Parathyroid adenoma (tissue), 2 donors: ENCODE data around the gene YTHDF2.
"Not testable (repeated sequence)": the region's sequence is repeated elsewhere in the genome, so short reads cannot be mapped to it uniquely, and the experiment has no call there.

Source experiments
- H2AFZ ChIP-seq: fragments of 300-600 bp; sonication (generic); one replicate; pipeline ENCODE4 v1.7.0; 2017; ENCODE audit warnings: antibody characterized with exemption, mild to moderate bottlenecking
- H3K27ac ChIP-seq: fragments of 300-600 bp; sonication (generic); one replicate; pipeline ENCODE4 v1.7.0; 2017
- H3K27me3 ChIP-seq: fragments of 300-600 bp; sonication (generic); one replicate; pipeline ENCODE4 v1.7.0; 2017; ENCODE audit warnings: low read length; ENCODE audit not compliant: control insufficient read depth, insufficient read depth
- H3K36me3 ChIP-seq: fragments of 300-600 bp; sonication (generic); one replicate; pipeline ENCODE4 v1.7.0; 2017; ENCODE audit warnings: low read length; ENCODE audit not compliant: control insufficient read depth, insufficient read depth
- H3K4me1 ChIP-seq: fragments of 300-600 bp; sonication (generic); one replicate; pipeline ENCODE4 v1.7.0; 2017; ENCODE audit warnings: control low read depth
- H3K4me2 ChIP-seq: fragments of 300-600 bp; sonication (generic); one replicate; pipeline ENCODE4 v1.7.0; 2017; ENCODE audit warnings: low read length
- H3K4me3 ChIP-seq: fragments of 300-600 bp; sonication (generic); one replicate; pipeline ENCODE4 v1.7.0; 2017; ENCODE audit warnings: low read depth, low read length
- H3K79me2 ChIP-seq: fragments of 300-600 bp; sonication (generic); one replicate; pipeline ENCODE4 v1.7.0; 2017; ENCODE audit warnings: control low read depth
- H3K9ac ChIP-seq: fragments of 300-600 bp; sonication (generic); one replicate; pipeline ENCODE4 v1.7.0; 2017; ENCODE audit warnings: mild to moderate bottlenecking
- H3K9me3 ChIP-seq: fragments of 300-600 bp; sonication (generic); one replicate; pipeline ENCODE4 v1.7.0; 2017; ENCODE audit warnings: low read length; ENCODE audit not compliant: control insufficient read depth
- TF ChIP-seq, protein P1 (sequence below): fragments of 300-600 bp; sonication (generic); IDR thresholded peaks from one replicate; pipeline ENCODE4 v1.7.0; 2017; ENCODE audit warnings: antibody characterized with exemption, mild to moderate bottlenecking
- donor health status: primary hyperparathyroidism.

YTHDF2 gene

DNA sequence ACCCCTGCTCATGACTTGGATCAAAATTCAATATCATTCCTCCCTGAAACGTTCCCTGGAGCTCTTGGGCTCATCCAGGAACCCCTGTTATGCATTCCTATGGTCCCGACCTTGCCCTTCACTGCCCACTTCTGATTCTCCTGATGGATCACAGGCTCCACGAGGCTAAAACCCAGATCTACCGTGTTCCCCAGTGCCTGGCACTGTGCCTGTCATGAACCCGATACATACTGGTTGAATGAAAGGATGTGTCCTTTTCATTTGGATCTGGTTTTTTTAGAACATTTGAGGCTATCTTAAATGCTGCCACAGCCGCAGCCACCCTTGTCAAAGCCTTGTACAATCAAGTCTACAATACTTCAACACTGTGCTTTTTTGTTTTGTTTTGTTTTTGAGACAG, 53.1 kb downstream of the YTHDF2 start:
- no peaks in the 10 kb centered on the region for H3K36me3 ChIP-seq
- no peak overlapping the region for H3K4me3 ChIP-seq
- H3K4me1 ChIP-seq: no peaks in the 10 kb centered on the region
- H3K27ac ChIP-seq: no peak overlapping the region
- no peak overlapping the region for H3K9ac ChIP-seq
- H3K27me3 ChIP-seq: no peaks in the 10 kb centered on the region
- H3K4me2 ChIP-seq: no peak overlapping the region
- no peaks in the 10 kb centered on the region for H3K9me3 ChIP-seq
- H2AFZ ChIP-seq: no peak overlapping the region
- TF ChIP-seq, protein P1, sequence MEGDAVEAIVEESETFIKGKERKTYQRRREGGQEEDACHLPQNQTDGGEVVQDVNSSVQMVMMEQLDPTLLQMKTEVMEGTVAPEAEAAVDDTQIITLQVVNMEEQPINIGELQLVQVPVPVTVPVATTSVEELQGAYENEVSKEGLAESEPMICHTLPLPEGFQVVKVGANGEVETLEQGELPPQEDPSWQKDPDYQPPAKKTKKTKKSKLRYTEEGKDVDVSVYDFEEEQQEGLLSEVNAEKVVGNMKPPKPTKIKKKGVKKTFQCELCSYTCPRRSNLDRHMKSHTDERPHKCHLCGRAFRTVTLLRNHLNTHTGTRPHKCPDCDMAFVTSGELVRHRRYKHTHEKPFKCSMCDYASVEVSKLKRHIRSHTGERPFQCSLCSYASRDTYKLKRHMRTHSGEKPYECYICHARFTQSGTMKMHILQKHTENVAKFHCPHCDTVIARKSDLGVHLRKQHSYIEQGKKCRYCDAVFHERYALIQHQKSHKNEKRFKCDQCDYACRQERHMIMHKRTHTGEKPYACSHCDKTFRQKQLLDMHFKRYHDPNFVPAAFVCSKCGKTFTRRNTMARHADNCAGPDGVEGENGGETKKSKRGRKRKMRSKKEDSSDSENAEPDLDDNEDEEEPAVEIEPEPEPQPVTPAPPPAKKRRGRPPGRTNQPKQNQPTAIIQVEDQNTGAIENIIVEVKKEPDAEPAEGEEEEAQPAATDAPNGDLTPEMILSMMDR: no peak
- no peaks in the 10 kb centered on the region for H3K79me2 ChIP-seq

GRCh38 chr1:28790377-28791035, 53.8 kb downstream of the YTHDF2 start:
- Histone ChIP-seq H3K36me3 (no peaks in the 10 kb centered on the region), H3K79me2 (no peaks in the 10 kb centered on the region), H3K9me3 (no peaks in the 10 kb centered on the region), H3K4me3 (no peak overlapping the region), H2AFZ (no peak overlapping the region), H3K4me2 (no peak overlapping the region), H3K9ac (no peak overlapping the region), H3K27ac (no peak overlapping the region), H3K27me3 (no peaks in the 10 kb centered on the region), H3K4me1 (no peaks in the 10 kb centered on the region)
- TF ChIP-seq, protein P1: no peak

- H3K4me1 ChIP-seq, H3K27me3 ChIP-seq, H3K4me2 ChIP-seq, H3K9ac ChIP-seq, H3K27ac ChIP-seq, H2AFZ ChIP-seq, H3K79me2 ChIP-seq, H3K4me3 ChIP-seq, H3K36me3 ChIP-seq, H3K9me3 ChIP-seq: not testable (repeated sequence)
Measured at GRCh38 chr1:28791929-28792328, 55.2 kb downstream of the YTHDF2 start.

DNA sequence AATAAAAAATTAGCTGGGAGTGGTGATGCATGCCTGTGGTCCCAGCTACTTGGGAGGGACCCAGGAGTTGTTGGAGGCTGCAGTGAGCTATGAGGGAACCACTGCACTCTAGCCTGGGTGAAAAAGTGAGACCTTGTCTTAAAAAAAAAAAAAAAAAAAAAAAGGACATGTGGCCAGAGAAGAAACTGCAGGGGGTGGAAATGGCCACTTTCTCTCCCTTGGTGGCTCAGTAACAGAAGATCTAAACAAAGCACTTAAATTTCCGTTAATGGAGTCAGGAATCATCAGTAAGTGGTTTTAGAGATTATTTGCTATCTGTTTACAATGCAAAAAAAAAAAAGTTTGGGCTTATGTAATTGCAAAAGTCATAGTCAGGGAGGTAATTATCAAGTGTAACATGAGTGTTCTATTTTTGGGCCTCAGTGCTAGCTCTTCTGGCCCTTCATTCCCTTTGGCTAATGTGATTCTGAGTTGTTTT, 55.9 kb downstream of the YTHDF2 start:
- no peak overlapping the region for H3K27ac ChIP-seq
- no peak overlapping the region for H3K9ac ChIP-seq
- H3K36me3 ChIP-seq: no peaks in the 10 kb centered on the region
- TF ChIP-seq, protein P1: no peak
- H3K27me3 ChIP-seq: no peaks in the 10 kb centered on the region
- no peak overlapping the region for H3K4me3 ChIP-seq
- no peaks in the 10 kb centered on the region for H3K79me2 ChIP-seq
- no peaks in the 10 kb centered on the region for H3K9me3 ChIP-seq
- H3K4me2 ChIP-seq: no peak overlapping the region
- H3K4me1 ChIP-seq: no peaks in the 10 kb centered on the region
- H2AFZ ChIP-seq: no peak overlapping the region

DNA sequence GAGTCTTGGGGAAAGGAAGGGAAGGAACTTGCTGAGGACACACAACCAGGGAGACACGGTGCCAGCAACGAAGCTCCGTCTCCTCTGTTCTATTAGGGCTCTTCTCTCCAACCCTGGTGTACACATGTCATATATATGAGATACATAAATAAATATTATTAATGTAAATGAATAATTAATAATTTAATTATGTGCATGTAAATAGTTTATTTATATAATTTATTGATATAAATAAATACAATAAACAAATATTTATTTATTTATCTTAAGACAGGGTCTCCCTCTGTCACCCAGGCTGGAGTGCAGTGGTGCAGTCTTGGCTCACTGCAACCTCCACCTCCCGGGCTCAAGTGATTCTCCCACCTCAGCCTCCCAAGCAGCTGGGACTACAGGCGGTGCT, 57.8 kb downstream of the YTHDF2 start:
- H3K9ac ChIP-seq, H3K79me2 ChIP-seq, H3K27ac ChIP-seq, H3K9me3 ChIP-seq, H3K4me3 ChIP-seq, H3K36me3 ChIP-seq, H3K27me3 ChIP-seq, H2AFZ ChIP-seq, H3K4me2 ChIP-seq, H3K4me1 ChIP-seq: not testable (repeated sequence)
